SH-SY5Y (cell line): Measurements from ENCODE around the gene IL12A.

Experiments
- GATA2 ChIP-seq: IDR thresholded peaks from 2 replicates; pipeline ENCODE4 v1.6.1; 2011; ENCODE audit warnings: mild to moderate bottlenecking, low read depth, low read length
- GATA3 ChIP-seq: IDR thresholded peaks from 2 replicates; pipeline ENCODE4 v1.6.1; 2011; ENCODE audit warnings: low read depth, mild to moderate bottlenecking, low read length, moderate library complexity

GRCh38 chr3:159982442-159982974 is 6.1 kb upstream of the IL12A start:
- TF ChIP-seq GATA2 (no peak), GATA3 (no peak)
